HepG2 (cell line): Measurements from ENCODE around the gene GRAMD2A. TPM values are rescaled to one million over a fixed set of nuclear protein-coding genes. Genes with fewer than 3 reads are reported as not detected.
A peak's percentile ranks its signal among the peaks of the same experiment; 100 is the strongest.

Experiments
- ATF6 ChIP-seq: sonication (generic); formaldehyde crosslinking; conservative IDR thresholded peaks from 2 replicates; pipeline ENCODE4 v1.4.0; 2020; ENCODE audit warnings: missing genetic modification reagents
- MNT ChIP-seq: fragments of 450-650 bp; IDR thresholded peaks from 2 replicates; pipeline ENCODE4 v1.6.1; 2016
- MTA1 ChIP-seq: sonication (generic); formaldehyde crosslinking; IDR thresholded peaks from 2 replicates; pipeline ENCODE4 v1.4.0; 2020; ENCODE audit warnings: missing genetic modification reagents, mild to moderate bottlenecking, borderline replicate concordance
- NR2F1 ChIP-seq, 2 experiments: fragments of 450-650 bp in 1 of 2; formaldehyde crosslinking in 1 of 2; IDR thresholded peaks; 2 replicates each; pipeline versions ENCODE4 v1.5.0 to v1.6.1; 2016 to 2020; ENCODE audit warnings: mild to moderate bottlenecking in 1 of 2, missing compliant biosample characterization in 1 of 2, missing genetic modification reagents in 1 of 2, moderate library complexity in 1 of 2
- RFXAP ChIP-seq: sonication (generic); formaldehyde crosslinking; IDR thresholded peaks from 2 replicates; pipeline ENCODE4 v1.4.0; 2020; ENCODE audit warnings: missing genetic modification reagents, borderline replicate concordance
- RNF219 ChIP-seq: sonication (generic); formaldehyde crosslinking; IDR thresholded peaks from 2 replicates; pipeline ENCODE4 v1.5.0; 2020; ENCODE audit warnings: mild to moderate bottlenecking, missing genetic modification reagents
- SYNCRIP ChIP-seq: fragments of 200-400 bp; formaldehyde crosslinking; IDR thresholded peaks from 2 replicates; pipeline ENCODE4 v1.6.1; 2018; ENCODE audit warnings: mild to moderate bottlenecking, low read depth, low read length; ENCODE audit not compliant: insufficient read depth
- XRCC5 ChIP-seq: fragments of 200-400 bp; formaldehyde crosslinking; optimal IDR thresholded peaks from 2 replicates; pipeline ENCODE3; 2017; ENCODE audit warnings: mild to moderate bottlenecking, low read length
- ZNF720 ChIP-seq: sonication (generic); formaldehyde crosslinking; IDR thresholded peaks from 2 replicates; pipeline ENCODE4 v1.4.0; 2020; ENCODE audit warnings: missing genetic modification reagents
- polyA plus RNA-seq, 8 experiments: library from polyadenylated mRNA; depleted of rRNA in 3 of 8; stranded (reverse) in 7 of 8; unstranded in 1 of 8; fragments of >200 nt; fragmentation: Illumina TruSeq in 4 of 8; extraction: Trizol in 4 of 8; gene quantifications; 2 replicates each; pipeline versions ENCODE4 v1.2.1 to v1.2.3, GENCODE V29; 2011 to 2016; ENCODE audit warnings: low read depth in 4 of 8, missing spikeins in 1 of 8, mixed read lengths in 1 of 8; ENCODE audit not compliant: insufficient read depth in 1 of 8
- total RNA-seq, 5 experiments: library from RNA; depleted of rRNA; stranded (reverse); fragments of >200 nt; fragmentation: Illumina TruSeq; extraction: Trizol; gene quantifications; 2 replicates each; pipeline ENCODE4 v1.2.3, GENCODE V29; 2016; ENCODE audit warnings: low read depth in 1 of 5
- TF ChIP-seq, protein P1 (sequence below): IDR thresholded peaks from 2 replicates; pipeline ENCODE4 v1.6.1; 2018; ENCODE audit warnings: missing genetic modification reagents, mild to moderate bottlenecking, missing compliant biosample characterization
- TF ChIP-seq, protein P2 (sequence below): sonication (generic); formaldehyde crosslinking; IDR thresholded peaks from 2 replicates; pipeline ENCODE4 v1.5.1; 2020; ENCODE audit warnings: mild to moderate bottlenecking, missing genetic modification reagents, borderline replicate concordance
- TF ChIP-seq, protein P3 (sequence below): sonication (generic); formaldehyde crosslinking; IDR thresholded peaks from 2 replicates; pipeline ENCODE4 v1.4.0; 2020; ENCODE audit warnings: missing genetic modification reagents, borderline replicate concordance

GRAMD2A gene
- total and polyA plus RNA-seq, 2 of the 13 experiments (the other 11 are each of a cell fraction or from before 2014, with no cell fraction given), result 0.04 TPM; not detected in 1

GRCh38 chr15:72141171-72142084 lies 56.2 kb downstream of the GRAMD2A start (continued):
- no peak for TF ChIP-seq SYNCRIP
- no peak for TF ChIP-seq MNT
- peak in 1 of 2 experiments; percentile 60; a peak in 2 of 4 replicates for TF ChIP-seq NR2F1 (CRISPR knock-in tag; IDR thresholded peaks at IDR 0.05)
- no peak for TF ChIP-seq ATF6 (CRISPR knock-in tag)
- no peak for TF ChIP-seq RFXAP (CRISPR knock-in tag)
- no peak for TF ChIP-seq XRCC5
- TF ChIP-seq, protein P1, sequence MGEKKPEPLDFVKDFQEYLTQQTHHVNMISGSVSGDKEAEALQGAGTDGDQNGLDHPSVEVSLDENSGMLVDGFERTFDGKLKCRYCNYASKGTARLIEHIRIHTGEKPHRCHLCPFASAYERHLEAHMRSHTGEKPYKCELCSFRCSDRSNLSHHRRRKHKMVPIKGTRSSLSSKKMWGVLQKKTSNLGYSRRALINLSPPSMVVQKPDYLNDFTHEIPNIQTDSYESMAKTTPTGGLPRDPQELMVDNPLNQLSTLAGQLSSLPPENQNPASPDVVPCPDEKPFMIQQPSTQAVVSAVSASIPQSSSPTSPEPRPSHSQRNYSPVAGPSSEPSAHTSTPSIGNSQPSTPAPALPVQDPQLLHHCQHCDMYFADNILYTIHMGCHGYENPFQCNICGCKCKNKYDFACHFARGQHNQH, result no peak
- TF ChIP-seq, protein P2, sequence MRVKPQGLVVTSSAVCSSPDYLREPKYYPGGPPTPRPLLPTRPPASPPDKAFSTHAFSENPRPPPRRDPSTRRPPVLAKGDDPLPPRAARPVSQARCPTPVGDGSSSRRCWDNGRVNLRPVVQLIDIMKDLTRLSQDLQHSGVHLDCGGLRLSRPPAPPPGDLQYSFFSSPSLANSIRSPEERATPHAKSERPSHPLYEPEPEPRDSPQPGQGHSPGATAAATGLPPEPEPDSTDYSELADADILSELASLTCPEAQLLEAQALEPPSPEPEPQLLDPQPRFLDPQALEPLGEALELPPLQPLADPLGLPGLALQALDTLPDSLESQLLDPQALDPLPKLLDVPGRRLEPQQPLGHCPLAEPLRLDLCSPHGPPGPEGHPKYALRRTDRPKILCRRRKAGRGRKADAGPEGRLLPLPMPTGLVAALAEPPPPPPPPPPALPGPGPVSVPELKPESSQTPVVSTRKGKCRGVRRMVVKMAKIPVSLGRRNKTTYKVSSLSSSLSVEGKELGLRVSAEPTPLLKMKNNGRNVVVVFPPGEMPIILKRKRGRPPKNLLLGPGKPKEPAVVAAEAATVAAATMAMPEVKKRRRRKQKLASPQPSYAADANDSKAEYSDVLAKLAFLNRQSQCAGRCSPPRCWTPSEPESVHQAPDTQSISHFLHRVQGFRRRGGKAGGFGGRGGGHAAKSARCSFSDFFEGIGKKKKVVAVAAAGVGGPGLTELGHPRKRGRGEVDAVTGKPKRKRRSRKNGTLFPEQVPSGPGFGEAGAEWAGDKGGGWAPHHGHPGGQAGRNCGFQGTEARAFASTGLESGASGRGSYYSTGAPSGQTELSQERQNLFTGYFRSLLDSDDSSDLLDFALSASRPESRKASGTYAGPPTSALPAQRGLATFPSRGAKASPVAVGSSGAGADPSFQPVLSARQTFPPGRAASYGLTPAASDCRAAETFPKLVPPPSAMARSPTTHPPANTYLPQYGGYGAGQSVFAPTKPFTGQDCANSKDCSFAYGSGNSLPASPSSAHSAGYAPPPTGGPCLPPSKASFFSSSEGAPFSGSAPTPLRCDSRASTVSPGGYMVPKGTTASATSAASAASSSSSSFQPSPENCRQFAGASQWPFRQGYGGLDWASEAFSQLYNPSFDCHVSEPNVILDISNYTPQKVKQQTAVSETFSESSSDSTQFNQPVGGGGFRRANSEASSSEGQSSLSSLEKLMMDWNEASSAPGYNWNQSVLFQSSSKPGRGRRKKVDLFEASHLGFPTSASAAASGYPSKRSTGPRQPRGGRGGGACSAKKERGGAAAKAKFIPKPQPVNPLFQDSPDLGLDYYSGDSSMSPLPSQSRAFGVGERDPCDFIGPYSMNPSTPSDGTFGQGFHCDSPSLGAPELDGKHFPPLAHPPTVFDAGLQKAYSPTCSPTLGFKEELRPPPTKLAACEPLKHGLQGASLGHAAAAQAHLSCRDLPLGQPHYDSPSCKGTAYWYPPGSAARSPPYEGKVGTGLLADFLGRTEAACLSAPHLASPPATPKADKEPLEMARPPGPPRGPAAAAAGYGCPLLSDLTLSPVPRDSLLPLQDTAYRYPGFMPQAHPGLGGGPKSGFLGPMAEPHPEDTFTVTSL, result no peak
- TF ChIP-seq, protein P3, sequence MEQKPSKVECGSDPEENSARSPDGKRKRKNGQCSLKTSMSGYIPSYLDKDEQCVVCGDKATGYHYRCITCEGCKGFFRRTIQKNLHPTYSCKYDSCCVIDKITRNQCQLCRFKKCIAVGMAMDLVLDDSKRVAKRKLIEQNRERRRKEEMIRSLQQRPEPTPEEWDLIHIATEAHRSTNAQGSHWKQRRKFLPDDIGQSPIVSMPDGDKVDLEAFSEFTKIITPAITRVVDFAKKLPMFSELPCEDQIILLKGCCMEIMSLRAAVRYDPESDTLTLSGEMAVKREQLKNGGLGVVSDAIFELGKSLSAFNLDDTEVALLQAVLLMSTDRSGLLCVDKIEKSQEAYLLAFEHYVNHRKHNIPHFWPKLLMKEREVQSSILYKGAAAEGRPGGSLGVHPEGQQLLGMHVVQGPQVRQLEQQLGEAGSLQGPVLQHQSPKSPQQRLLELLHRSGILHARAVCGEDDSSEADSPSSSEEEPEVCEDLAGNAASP (CRISPR knock-in tag), result no peak
- no peak for TF ChIP-seq ZNF720 (CRISPR knock-in tag)
- TF ChIP-seq MTA1 (CRISPR knock-in tag), result no peak
- TF ChIP-seq RNF219 (CRISPR knock-in tag), result no peak
